SK-N-SH (cell line): ENCODE measurements around the gene MYO1C. TPM values are rescaled to one million over a fixed set of nuclear protein-coding genes. Genes with fewer than 3 reads are reported as not detected.

Experiments
- CTCF ChIA-PET: fragments of 300-600, 350-600 bp; formaldehyde crosslinking; extraction: SDS; loops from one replicate; lab custom pipeline; 2021; lab: Yijun Ruan, JAX
- POLR2A ChIA-PET: fragments of 350-600 bp; sonication (Branson Sonifier 250); formaldehyde crosslinking; extraction: SDS; loops from one replicate; lab custom pipeline; 2020; ENCODE audit warnings: antibody characterized with exemption, inconsistent platforms; lab: Yijun Ruan, JAX
- DNase-seq: peaks from one replicate; pipeline ENCODE4 v3.0.0; 2012
- H2AFZ ChIP-seq: fragments of 200-600 bp; sonication (generic); 2 replicates; pipeline ENCODE4 v1.8.1; 2016; ENCODE audit warnings: antibody characterized with exemption, mild to moderate bottlenecking, low read depth
- H3F3A ChIP-seq: fragments of 200-600 bp; sonication (generic); replicated peaks from 2 replicates; pipeline ENCODE3; 2016; ENCODE audit warnings: antibody characterized with exemption, mild to moderate bottlenecking; ENCODE audit not compliant: insufficient read depth
- H3K27ac ChIP-seq, 2 experiments: fragments of 200-500 bp in 1 of 2; fragments of 200-600 bp in 1 of 2; sonication (Bioruptor generic) in 1 of 2; sonication (generic), shearing (Covaris generic) in 1 of 2; 2 replicates each; pipeline versions ENCODE4 v1.5.1 to v1.6.1; 2014 to 2016; ENCODE audit warnings: low read depth in 2 of 2, inconsistent platforms in 1 of 2, low read length in 1 of 2, mild to moderate bottlenecking in 1 of 2, mixed read lengths in 1 of 2
- H3K27me3 ChIP-seq: fragments of 200-600 bp; sonication (generic), shearing (Covaris generic); 2 replicates; pipeline ENCODE4 v1.6.1; 2016; ENCODE audit warnings: mixed run types; ENCODE audit not compliant: insufficient read depth
- H3K36me3 ChIP-seq, 2 experiments: fragments of 200-500 bp in 1 of 2; fragments of 200-600 bp in 1 of 2; sonication (Bioruptor generic) in 1 of 2; sonication (generic) in 1 of 2; replicated peaks in 1 of 2; 2 replicates each; pipeline versions ENCODE3 to v1.5.1; 2014 to 2016; ENCODE audit warnings: low read length in 1 of 2, mild to moderate bottlenecking in 1 of 2; ENCODE audit not compliant: insufficient read depth in 2 of 2, control insufficient read depth in 1 of 2
- H3K4me1 ChIP-seq, 2 experiments: fragments of 200-500 bp in 1 of 2; fragments of 200-600 bp in 1 of 2; sonication (Bioruptor generic) in 1 of 2; sonication (generic), shearing (Covaris generic) in 1 of 2; 2 replicates each; pipeline versions ENCODE4 v1.5.1 to v1.6.1; 2014 to 2016; ENCODE audit warnings: low read depth in 1 of 2, low read length in 1 of 2, mixed run types in 1 of 2; ENCODE audit not compliant: insufficient read depth in 2 of 2, control insufficient read depth in 1 of 2
- H3K4me2 ChIP-seq: fragments of 200-600 bp; sonication (generic), shearing (Covaris generic); 2 replicates; pipeline ENCODE4 v1.6.1; 2017; ENCODE audit warnings: mixed run types
- H3K4me3 ChIP-seq, 2 experiments: fragments of 200-500 bp in 1 of 2; fragments of 200-600 bp in 1 of 2; sonication (Bioruptor generic) in 1 of 2; sonication (generic), shearing (Covaris generic) in 1 of 2; 2 replicates each; pipeline versions ENCODE4 v1.5.1 to v1.8.1; 2014 to 2016; ENCODE audit warnings: low read depth in 2 of 2, inconsistent platforms in 1 of 2, low read length in 1 of 2, mild to moderate bottlenecking in 1 of 2, mixed read lengths in 1 of 2, moderate library complexity in 1 of 2
- H3K79me2 ChIP-seq: fragments of 200-600 bp; sonication (generic); 2 replicates; pipeline ENCODE4 v1.8.1; 2017; ENCODE audit warnings: mild to moderate bottlenecking; ENCODE audit not compliant: insufficient read depth
- H3K9ac ChIP-seq: fragments of 200-600 bp; sonication (generic); 2 replicates; pipeline ENCODE4 v1.6.1; 2017; ENCODE audit warnings: mixed run types
- H3K9me2 ChIP-seq: fragments of 200-600 bp; sonication (generic); 2 replicates; pipeline ENCODE4 v1.6.1; 2017; ENCODE audit warnings: mixed run types
- H3K9me3 ChIP-seq: fragments of 200-600 bp; sonication (generic); 2 replicates; pipeline ENCODE4 v1.6.1; 2017; ENCODE audit warnings: mixed run types, mild to moderate bottlenecking, moderate library complexity
- H4K20me1 ChIP-seq: fragments of 200-600 bp; sonication (generic); 2 replicates; pipeline ENCODE4 v1.6.1; 2017; ENCODE audit warnings: mild to moderate bottlenecking, mixed run types; ENCODE audit not compliant: insufficient read depth
- CHD2 ChIP-seq: fragments of 150-350 bp; IDR thresholded peaks from 2 replicates; pipeline ENCODE4 v1.6.1; 2018; ENCODE audit warnings: low read length; ENCODE audit not compliant: partially characterized antibody
- ELF1 ChIP-seq: IDR thresholded peaks from 2 replicates; pipeline ENCODE4 v1.4.0; 2012
- EZH2phosphoT487 ChIP-seq: fragments of 200-600 bp; sonication (generic); IDR thresholded peaks from 2 replicates; pipeline ENCODE4 v1.6.1; 2017; ENCODE audit warnings: low read depth, mixed run types, mild to moderate bottlenecking, antibody characterized with exemption, moderate library complexity, borderline replicate concordance
- FOXM1 ChIP-seq: IDR thresholded peaks from 2 replicates; pipeline ENCODE4 v1.4.0; 2012; ENCODE audit warnings: low read depth, mild to moderate bottlenecking
- GABPA ChIP-seq: IDR thresholded peaks from 2 replicates; pipeline ENCODE4 v1.4.0; 2012; ENCODE audit warnings: low read depth, mild to moderate bottlenecking
- GATA2 ChIP-seq: sonication (generic); formaldehyde crosslinking; IDR thresholded peaks from 2 replicates; pipeline ENCODE4 v1.5.0; 2020; ENCODE audit warnings: mild to moderate bottlenecking, missing genetic modification reagents
- JUND ChIP-seq: IDR thresholded peaks from 2 replicates; pipeline ENCODE4 v1.4.0; 2012
- MXI1 ChIP-seq: IDR thresholded peaks from 2 replicates; pipeline ENCODE4 v1.6.1; 2012; ENCODE audit warnings: mild to moderate bottlenecking, low read depth, low read length, improper control_type of control experiment
- NFIC ChIP-seq: IDR thresholded peaks from 2 replicates; pipeline ENCODE4 v1.4.0; 2012; ENCODE audit warnings: borderline replicate concordance
- NRF1 ChIP-seq: IDR thresholded peaks from 2 replicates; pipeline ENCODE4 v1.6.1; 2012; ENCODE audit warnings: low read depth, mild to moderate bottlenecking, low read length
- RCOR1 ChIP-seq: fragments of 150-350 bp; IDR thresholded peaks from 2 replicates; pipeline ENCODE4 v1.6.1; 2017; ENCODE audit warnings: antibody characterized with exemption, low read length
- RFX5 ChIP-seq: IDR thresholded peaks from 2 replicates; pipeline ENCODE4 v1.6.1; 2012; ENCODE audit warnings: mild to moderate bottlenecking, improper control_type of control experiment, low read length
- RXRA ChIP-seq: IDR thresholded peaks from 2 replicates; pipeline ENCODE4 v1.4.0; 2012; ENCODE audit warnings: low read depth, mild to moderate bottlenecking, borderline replicate concordance
- SMC3 ChIP-seq: IDR thresholded peaks from 2 replicates; pipeline ENCODE4 v1.6.1; 2012; ENCODE audit warnings: low read depth, low read length, improper control_type of control experiment
- TCF12 ChIP-seq: IDR thresholded peaks from 2 replicates; pipeline ENCODE4 v1.4.0; 2012
- TEAD4 ChIP-seq: IDR thresholded peaks from 2 replicates; pipeline ENCODE4 v1.4.0; 2012; ENCODE audit warnings: mild to moderate bottlenecking, borderline replicate concordance; ENCODE audit not compliant: insufficient read depth
- WGBS: methylation state at CpG from one replicate; pipeline ENCODE4 v1.1.6; 2017; ENCODE audit warnings: low lambda C conversion rate; 5-methylcytosine and 5-hydroxymethylcytosine counted together
- polyA plus RNA-seq, 3 experiments: library from polyadenylated mRNA; depleted of rRNA; stranded (reverse); fragments of >200 nt; gene quantifications; 2 replicates each; pipeline ENCODE4 v1.2.3, GENCODE V29; 2012
- TF ChIP-seq, protein P1 (sequence below): IDR thresholded peaks from 2 replicates; pipeline ENCODE4 v1.4.0; 2012; ENCODE audit warnings: low read depth, borderline replicate concordance
- TF ChIP-seq, protein P2 (sequence below): fragments of 200-600 bp; sonication (generic); IDR thresholded peaks from 2 replicates; pipeline ENCODE4 v1.6.1; 2017; ENCODE audit warnings: antibody characterized with exemption, mild to moderate bottlenecking, moderate library complexity
- TF ChIP-seq, protein P3 (sequence below): IDR thresholded peaks from 2 replicates; pipeline ENCODE4 v1.6.1; 2012; ENCODE audit warnings: mild to moderate bottlenecking, low read depth, low read length, moderate library complexity

The MYO1C gene
- polyA plus RNA-seq, 1 of the 3 experiments (the other 2 are of a cell fraction), result 102 TPM

DNA sequence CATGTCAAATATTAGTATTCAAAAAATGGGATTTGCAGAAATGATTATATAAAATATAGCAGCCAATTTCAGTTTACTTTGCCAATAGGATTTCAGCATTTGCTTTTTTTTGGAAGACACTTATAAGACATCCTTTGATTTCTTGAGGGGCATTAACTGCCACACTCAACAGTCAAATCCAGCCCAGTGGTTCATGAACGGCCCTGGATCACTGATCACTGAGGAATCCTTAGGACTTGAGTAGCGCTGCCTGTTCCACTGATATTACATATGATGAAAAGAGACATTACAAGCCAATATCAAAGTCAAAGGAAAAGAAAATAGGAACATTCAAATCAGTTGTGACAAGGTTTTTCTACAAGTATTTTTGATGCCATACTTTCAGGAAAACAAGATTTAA, 71.5 kb downstream of the MYO1C start:
- Histone ChIP-seq H3K4me1 (peaks cover 0 to 21% of the 10 kb centered on the region in 2 experiments; a peak in 2 of 4 replicates), H3K9me3 (no peaks in the 10 kb centered on the region), H3K4me3 (no peak overlapping the region), H4K20me1 (peaks cover 49% of the 10 kb centered on the region), H3F3A (peaks cover 53% of the 10 kb centered on the region), H3K27me3 (no peaks in the 10 kb centered on the region), H2AFZ (no peak overlapping the region), H3K27ac (no peak overlapping the region), H3K4me2 (no peak overlapping the region), H3K9ac (no peak overlapping the region), H3K36me3 (peaks cover 14 to 42% of the 10 kb centered on the region in 2 experiments), H3K9me2 (no peaks in the 10 kb centered on the region), H3K79me2 (peaks cover 66% of the 10 kb centered on the region)
- ChIA-PET POLR2A (no interaction called here), CTCF (no interaction called here)
- 96% methylated on average over 2 of the region's 2 CpGs for WGBS
- DNase-seq, result no peak
- TF ChIP-seq RCOR1 (no peak), CHD2 (no peak), TCF12 (no peak), EZH2phosphoT487 (no peak), TEAD4 (no peak), RXRA (no peak), SMC3 (no peak), RFX5 (no peak), NFIC (no peak), FOXM1 (no peak), ELF1 (no peak), GABPA (no peak), NRF1 (no peak), MXI1 (no peak), JUND (no peak), GATA2 (no peak)
- TF ChIP-seq, protein P1, sequence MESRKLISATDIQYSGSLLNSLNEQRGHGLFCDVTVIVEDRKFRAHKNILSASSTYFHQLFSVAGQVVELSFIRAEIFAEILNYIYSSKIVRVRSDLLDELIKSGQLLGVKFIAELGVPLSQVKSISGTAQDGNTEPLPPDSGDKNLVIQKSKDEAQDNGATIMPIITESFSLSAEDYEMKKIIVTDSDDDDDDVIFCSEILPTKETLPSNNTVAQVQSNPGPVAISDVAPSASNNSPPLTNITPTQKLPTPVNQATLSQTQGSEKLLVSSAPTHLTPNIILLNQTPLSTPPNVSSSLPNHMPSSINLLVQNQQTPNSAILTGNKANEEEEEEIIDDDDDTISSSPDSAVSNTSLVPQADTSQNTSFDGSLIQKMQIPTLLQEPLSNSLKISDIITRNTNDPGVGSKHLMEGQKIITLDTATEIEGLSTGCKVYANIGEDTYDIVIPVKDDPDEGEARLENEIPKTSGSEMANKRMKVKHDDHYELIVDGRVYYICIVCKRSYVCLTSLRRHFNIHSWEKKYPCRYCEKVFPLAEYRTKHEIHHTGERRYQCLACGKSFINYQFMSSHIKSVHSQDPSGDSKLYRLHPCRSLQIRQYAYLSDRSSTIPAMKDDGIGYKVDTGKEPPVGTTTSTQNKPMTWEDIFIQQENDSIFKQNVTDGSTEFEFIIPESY, result no peak
- TF ChIP-seq, protein P2, sequence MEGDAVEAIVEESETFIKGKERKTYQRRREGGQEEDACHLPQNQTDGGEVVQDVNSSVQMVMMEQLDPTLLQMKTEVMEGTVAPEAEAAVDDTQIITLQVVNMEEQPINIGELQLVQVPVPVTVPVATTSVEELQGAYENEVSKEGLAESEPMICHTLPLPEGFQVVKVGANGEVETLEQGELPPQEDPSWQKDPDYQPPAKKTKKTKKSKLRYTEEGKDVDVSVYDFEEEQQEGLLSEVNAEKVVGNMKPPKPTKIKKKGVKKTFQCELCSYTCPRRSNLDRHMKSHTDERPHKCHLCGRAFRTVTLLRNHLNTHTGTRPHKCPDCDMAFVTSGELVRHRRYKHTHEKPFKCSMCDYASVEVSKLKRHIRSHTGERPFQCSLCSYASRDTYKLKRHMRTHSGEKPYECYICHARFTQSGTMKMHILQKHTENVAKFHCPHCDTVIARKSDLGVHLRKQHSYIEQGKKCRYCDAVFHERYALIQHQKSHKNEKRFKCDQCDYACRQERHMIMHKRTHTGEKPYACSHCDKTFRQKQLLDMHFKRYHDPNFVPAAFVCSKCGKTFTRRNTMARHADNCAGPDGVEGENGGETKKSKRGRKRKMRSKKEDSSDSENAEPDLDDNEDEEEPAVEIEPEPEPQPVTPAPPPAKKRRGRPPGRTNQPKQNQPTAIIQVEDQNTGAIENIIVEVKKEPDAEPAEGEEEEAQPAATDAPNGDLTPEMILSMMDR, result no peak
- TF ChIP-seq, protein P3, sequence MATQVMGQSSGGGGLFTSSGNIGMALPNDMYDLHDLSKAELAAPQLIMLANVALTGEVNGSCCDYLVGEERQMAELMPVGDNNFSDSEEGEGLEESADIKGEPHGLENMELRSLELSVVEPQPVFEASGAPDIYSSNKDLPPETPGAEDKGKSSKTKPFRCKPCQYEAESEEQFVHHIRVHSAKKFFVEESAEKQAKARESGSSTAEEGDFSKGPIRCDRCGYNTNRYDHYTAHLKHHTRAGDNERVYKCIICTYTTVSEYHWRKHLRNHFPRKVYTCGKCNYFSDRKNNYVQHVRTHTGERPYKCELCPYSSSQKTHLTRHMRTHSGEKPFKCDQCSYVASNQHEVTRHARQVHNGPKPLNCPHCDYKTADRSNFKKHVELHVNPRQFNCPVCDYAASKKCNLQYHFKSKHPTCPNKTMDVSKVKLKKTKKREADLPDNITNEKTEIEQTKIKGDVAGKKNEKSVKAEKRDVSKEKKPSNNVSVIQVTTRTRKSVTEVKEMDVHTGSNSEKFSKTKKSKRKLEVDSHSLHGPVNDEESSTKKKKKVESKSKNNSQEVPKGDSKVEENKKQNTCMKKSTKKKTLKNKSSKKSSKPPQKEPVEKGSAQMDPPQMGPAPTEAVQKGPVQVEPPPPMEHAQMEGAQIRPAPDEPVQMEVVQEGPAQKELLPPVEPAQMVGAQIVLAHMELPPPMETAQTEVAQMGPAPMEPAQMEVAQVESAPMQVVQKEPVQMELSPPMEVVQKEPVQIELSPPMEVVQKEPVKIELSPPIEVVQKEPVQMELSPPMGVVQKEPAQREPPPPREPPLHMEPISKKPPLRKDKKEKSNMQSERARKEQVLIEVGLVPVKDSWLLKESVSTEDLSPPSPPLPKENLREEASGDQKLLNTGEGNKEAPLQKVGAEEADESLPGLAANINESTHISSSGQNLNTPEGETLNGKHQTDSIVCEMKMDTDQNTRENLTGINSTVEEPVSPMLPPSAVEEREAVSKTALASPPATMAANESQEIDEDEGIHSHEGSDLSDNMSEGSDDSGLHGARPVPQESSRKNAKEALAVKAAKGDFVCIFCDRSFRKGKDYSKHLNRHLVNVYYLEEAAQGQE, result no peak
